HG03378 (cell line): ENCODE data around the gene FLNC.

ENCODE experiments used
- ATAC-seq: cut with Tn5 transposase; IDR thresholded peaks from one replicate; pipeline ENCODE4 v1.9.1; 2021; ENCODE audit warnings: mild to moderate bottlenecking, moderate library complexity; ENCODE audit not compliant: unreplicated experiment

The FLNC gene

DNA sequence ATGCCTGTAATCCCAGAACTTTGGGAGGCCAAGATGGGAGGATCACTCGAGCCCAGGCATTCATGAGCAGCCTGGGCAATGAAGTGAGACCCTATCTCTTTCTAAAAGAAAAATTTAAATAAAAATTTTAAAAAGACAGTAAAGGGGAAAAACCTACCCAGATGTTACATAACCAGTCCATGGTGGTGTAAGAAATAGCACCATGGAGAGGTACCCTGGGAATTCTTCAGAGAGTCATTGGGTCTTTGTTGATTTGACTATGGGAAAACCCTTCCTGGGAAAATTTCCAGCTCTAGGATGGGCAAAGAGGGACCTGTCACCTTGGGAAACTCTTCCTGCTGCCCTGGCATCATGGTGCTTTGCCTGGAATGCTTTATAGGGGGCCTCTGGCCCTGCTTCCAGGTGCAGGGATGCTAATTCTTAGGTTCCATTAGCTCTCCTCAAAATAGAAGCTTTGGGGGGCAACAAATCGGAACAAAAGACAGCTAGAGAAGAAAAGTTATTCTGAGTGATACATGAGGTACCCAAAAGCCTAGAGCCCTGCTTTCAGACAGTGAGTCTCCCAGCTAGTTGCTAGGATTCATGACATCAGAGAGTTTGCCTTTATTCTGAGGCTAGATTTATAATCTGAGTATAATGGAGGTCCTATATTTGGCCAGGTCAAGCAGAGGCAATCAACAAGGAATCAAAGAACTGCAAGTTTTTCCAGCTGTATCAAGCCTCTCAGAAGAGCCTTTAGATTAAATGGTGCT is 28.4 kb upstream of the FLNC start:
- ATAC-seq = no peak

DNA sequence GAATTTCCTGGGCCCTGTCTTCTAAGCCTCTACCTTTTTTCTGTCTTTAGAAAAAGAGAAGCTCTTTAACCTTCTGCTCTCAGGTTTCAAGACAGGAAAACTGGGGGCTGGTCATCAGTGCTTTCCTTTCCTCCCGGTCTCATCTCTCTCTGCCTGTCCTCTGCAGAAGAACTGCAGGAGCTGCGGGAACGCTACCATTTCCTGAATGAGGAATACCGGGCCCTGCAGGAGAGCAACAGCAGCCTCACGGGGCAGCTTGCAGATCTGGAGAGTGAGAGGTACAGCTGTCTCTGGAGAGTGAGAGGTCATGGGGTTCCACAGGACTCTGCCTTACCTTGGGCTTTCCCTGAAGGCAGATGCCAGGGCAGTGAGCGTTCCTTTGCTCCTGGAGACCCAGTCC is 25.7 kb upstream of the FLNC start:
- no peak for ATAC-seq

DNA sequence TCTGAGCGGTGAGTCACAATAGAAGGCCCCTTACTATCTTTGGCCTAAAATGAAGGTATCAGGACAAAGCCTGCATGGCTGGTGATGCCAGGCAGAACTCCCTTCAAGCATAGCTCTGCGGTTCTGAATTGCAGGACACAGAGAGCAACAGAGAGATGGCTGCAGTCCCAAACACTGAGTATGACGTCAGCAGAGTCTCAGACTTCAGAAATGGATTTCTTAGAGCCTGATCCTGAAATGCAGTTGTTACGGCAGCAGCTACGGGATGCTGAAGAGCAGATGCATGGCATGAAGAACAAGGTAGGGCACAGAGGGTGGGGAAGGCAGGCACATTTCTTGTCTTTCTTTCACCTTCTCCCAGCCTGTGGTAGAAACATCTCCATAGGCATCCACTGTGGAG is 25.0 kb upstream of the FLNC start:
- ATAC-seq = no peak

DNA sequence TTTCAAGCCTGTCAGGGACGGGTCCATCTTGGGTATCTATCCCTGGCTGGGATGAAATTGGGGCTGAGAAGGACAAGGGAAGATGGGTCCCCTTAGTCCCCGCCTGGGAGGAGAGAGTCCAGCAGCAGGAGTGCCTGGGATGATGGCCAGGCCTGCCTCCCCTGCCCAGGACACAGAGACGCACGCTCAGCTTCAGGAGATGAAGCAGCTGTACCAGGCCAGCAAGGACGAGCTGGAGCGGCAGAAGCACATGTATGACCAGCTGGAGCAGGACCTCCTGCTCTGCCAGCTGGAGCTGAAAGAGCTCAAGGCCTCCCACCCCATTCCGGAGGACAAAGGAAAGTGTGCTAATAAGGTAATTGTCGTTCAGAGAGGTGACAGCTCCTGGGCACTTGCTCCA is 23.0 kb upstream of the FLNC start:
- no peak for ATAC-seq

DNA sequence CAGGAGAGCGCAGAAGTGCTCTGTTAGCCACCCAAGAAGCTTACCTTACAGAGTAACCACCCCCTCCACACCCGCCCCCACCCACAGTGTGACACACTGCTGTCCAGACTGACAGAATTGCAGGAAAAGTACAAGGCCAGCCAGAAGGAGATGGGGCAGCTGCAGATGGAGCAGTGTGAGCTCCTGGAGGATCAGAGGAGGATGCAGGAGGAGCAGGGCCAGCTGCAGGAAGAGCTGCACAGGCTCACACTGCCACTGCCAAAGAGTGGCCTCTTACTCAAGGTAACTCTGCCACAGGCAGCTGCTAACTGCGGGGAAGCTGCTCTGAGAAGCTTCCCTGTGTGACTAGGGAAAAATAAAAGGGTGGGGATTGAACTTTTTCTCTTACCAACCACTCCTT is 20.8 kb upstream of the FLNC start:
- ATAC-seq = no peak

DNA sequence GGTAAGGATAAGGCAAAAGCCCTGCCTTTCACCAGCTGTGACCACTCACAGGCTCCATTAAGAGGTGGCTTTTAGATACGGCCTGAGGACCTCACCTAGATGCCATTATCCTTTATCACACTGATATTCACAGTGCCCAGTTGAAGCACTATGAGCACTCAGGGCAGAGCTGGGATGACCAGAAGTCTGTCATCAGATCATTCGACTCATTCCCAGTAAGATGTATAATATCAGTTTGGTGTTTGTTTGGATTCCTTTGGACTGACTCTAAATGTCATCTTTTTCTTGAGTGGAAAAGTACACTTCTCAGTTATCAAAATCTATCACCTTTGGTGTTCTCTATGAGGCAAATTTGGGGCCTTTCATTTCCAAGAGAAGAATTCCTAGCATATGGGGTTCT is 19.7 kb upstream of the FLNC start:
- ATAC-seq = no peak

DNA sequence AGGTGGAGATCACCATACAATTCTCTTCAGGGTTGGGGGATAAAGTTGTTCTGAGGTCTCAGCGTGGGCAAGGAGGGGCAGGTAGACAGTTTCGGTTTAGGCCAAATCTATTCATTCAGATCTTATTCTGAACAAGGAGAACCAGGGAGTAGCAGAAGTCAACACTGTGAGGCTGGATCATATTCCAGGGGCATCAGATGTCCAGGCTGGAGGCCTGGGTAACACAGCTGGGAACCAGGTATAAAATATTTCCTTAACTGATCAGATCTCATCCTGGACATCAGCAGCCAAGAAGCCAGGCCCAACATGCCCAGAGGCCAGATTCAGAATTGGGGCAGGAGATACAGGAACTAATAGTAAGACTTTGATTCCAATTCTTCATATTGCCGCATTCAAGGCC is 19.2 kb upstream of the FLNC start:
- ATAC-seq = no peak

DNA sequence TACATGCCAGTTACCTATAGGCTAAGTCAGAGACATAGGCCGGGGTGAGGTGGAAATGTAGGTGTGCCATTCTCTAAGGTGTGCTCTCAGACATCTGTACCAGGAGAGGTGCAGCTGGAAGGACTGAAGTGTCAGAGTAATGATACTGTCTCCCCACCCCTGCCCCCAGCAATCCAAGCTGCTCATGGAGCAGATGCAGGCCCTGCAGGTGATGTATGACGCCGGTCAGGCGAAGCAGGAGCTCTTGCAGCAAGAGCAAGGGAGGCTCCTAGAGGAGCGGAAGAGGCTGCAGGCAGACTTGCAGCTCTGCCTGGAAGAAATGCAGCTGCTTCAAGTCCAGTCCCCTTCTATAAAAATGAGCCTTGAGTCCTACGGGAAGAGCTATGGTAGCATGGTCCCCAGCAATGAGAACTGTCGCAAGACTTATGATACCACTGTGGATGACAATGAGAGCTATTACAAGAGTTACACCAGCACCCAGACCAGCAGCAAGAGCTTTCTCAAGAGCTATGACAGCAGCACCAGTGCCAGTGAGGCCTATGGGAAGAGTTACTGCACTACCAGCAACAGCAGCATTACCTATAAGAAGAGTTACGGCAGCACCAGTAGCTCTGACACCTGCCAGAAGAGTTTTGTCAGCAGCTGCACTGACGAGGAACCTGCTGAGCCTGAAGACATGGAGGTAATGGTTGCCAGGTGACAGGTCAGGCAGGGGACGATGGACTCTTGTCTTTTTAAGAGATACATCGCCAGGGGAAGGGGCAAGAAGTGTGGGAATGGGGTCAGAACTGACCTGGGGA is 18.4 kb upstream of the FLNC start:
- ATAC-seq = no peak

DNA sequence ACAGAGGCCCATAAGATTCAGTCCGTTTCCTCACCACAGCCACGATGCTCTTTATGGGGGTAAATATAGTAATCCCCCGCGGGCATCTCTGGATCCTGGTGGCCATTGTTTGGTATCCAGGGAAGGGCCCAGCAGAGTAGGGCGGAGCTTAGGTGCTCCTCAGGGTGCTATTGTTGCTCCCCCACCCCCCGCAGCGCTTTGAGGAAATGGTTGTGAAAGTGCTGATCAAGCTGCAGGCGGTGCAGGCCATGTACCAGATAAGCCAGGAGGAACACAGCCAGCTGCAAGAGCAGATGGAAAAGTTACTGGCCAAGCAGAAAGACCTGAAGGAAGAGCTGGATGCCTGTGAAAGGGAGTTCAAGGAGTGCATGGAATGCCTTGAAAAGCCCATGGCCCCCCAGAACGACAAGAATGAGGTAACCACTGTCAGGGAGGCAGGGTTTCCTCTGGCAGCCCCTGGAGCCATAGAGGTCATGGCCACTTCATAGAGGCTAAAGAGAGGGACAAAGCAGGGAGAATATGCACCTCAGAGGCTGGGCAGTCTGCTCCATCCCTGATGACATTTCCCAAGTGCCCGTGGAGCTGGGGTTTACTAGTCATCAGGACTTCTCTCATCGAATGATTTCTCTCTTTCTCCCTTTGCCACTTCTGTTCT is 17.6 kb upstream of the FLNC start:
- ATAC-seq = no peak

DNA sequence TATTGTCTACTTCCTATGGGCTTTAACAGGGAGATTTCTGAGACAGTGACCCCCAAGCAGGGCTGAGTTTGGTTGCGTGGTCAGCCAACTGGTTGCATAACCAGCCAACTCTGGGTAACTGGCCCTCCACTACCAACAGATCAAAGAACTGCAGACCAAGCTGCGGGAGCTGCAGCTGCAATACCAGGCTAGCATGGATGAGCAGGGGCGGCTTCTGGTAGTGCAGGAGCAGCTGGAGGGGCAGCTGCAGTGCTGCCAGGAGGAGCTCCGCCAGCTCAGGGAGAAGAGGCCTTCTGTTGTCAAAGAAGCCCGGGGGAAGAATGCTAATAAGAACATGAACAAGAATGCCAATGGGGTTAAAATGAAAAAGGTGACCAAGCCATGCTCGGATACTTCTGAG is 15.7 kb upstream of the FLNC start:
- no peak for ATAC-seq

DNA sequence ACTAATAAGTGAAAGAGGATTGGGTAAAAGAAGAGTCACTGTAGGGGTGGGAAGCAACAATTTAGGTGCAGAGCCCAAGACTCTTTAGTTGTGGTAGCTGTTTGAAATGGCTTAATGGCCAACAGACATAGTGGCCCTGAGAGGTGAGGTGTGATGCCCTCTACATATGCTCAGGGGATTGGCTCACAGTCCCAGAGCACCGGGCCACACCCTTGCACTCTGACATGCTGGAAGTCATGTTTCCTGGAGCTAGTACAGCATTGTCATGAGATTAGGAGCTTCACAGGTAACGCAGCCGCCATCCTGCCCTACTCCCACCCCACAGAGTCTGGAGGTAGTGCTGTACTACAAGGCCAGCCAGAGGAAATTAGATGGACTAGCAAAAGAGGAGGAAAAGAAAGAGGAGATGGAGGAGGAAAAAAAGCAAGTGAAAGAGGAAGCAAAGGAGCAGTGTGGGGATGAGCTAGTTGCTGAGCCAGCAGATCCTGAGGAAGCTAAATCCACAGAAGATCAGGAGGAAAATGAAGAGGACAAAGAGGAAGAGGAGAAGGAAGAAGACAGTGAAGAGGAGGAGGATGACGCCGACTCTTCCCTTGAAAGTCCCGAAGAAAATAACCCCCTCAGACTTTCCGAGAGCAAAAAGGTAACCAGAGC is 14.8 kb upstream of the FLNC start:
- no peak for ATAC-seq

DNA sequence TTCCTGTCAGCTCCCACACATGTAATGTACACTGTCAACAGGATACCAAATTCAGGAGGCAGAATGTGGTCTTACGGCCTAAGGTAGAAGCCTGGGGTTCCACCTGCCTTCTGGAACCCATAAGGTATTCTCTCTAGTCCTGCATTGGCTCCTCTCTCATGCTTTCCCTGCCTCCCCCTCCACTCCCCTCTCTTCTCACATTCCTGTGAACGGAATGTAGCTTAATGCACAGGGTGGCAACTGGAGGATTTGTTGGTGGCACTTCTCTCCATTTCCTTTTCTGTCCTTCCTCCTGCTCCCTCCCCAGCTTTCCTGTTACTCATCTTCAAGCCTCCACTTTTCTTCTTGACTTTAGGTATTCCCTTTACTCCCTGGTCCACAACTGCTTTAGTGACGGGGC is 11.5 kb upstream of the FLNC start:
- no peak for ATAC-seq

DNA sequence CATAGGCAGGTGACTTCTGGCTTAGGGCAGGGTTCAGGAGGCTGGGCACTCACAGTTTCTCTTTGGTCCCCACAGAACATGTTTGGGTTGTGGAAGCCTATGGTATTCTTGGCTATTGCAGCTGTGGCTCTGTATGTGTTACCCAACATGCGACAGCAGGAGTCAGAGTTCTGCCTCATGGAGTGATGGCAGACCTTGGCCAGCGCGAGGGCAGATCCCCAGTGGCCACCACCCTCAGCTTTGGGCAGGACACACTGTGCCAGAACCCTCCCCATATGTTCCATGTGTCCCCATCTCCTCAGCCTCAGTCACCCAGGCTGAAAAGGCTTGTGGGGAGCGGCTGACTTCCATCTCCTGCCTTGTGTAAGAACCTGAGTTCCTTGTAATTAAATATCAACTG is 8.5 kb upstream of the FLNC start:
- ATAC-seq = no peak

DNA sequence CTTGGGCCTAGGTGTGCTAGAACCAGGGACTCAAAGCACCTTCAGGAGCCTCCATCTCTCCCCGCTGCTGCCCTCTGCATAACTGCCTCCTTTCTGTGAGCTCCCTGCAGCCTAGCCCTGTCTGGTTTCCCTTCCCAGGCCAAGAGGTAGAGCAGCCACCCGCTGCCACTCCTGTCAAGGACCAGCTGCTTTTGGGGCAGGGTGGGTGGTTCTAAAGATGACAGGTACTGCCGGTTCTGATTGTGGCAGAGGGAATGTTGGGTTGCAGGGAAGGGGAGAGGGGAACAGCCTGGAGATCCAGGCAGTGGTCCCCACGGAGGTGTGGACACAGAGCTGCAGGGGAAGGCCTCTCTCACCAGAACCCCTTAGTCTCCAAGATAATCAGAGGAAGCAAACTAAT is 3.7 kb upstream of the FLNC start:
- ATAC-seq = no peak

DNA sequence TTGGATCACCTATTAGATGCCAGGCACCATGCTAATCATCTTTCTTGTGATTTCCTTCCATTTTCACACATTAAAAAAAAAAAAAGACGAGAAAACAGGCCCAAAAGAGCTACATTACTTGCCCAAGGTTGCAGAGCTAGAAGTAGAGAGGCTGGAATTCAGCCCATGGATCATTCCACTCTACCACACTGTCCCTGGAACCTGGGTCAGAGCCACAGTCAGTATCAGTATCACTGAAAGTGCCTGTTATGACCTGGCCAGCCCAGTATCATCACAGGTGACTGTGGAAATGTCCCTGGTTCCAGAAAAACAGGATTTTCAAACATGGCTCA is 3.3 kb upstream of the FLNC start:
- no peak for ATAC-seq

DNA sequence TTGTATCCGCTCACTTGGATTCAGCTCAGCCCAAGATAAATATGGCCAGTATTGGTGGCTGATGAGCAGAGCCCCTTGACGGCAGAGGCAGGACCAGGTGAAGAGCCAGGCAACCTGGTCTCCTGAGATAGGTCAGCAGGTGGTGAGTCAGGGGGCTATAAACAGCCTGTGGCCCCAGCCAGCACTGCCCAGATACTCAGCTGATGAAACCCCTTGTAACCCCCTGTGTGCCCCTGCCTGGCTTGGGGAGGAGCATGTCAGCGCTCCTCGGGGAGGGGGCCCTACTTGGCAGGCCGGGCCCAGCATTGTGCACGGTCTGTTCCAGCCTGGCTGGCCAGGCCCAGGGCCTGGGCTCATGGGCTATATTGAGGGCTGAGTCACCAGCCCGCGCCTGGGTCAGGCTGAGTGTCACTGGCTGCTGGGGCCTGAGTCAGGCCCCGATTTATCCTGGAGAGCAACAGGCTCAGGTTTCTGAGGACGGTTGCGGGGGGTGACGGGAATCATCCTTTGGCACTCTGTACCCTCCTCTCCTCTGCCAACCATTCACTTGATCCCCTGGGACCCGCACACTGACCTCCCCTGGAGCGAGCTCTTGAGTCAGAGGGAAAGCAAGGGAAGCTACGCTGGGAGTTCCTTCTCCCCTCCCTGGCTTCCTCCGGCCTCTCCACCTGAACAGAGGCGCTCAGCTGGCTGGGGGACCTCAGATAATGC is 2.8 kb upstream of the FLNC start:
- ATAC-seq = no peak

DNA sequence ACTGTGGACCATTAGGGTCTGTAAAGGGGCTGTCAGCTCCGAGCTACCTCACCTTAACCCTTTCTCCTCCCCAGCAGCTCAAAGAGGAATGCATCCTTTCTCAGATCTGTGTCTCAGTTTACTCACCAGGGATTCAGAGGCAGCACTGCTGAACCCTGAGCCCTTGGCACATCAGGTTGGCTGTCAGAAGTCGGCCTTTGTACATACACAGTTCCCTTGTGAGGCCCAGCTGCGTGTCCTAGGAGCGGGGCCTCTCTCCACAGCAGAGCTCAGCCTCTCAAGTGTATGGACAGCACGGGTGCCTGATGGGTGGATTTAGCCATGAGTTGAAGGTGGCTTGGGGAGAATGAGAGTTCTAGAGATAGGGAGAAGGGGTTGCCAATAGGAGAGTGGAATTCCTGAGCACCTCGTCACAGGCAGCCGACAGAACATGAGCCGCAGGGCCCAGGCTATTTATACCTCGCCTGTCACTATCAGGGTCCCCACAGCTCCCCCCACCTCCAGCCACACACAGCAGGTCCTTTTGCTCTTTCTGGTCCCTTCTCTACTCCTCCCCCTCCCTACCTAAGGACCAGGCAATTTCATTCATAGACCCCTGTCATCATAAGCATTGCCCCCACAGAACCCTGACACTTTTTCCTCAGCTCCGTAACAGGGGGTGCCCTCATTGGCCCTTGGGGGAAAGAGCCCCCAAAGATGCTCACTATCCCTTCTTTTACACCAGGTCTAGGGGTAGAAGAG is 2.1 kb upstream of the FLNC start:
- ATAC-seq = no peak

DNA sequence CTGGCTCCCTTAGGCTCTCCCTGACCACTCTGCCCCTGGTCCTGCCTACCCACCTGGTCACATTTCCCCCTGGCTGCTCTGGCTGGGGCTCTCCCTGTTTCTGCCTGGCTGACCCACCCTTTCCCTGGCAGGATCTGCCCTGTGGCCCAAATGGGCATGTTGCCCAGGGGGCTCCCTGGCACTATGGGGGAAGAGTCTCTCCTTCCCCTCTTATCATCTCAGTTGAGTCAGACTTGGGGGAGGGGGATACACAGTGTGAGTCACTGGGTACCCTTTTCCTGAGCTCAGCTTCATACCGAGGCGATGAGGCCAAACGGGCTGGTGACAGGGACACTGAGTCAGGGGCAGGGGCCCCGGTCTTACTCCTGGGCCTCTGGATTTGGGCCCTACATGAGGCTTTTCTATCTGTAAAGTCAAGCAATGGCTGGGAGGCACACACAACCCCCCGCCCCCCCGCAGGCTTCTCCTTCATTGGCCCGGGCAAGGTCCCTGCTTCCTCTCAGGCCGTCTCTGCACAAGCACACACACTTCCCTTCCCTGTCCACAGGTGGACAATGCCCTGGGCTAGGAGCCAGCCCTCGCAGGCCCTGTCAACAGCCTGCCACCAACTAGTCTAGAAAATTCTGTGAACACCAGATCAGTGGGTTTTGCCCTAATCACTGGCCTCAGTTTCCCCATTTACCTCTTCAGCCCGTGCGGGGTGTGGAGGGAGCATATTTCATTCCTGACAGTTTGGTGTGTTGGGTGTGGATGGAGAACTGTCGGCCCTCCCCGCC is 627 bp upstream of the FLNC start:
- ATAC-seq = no peak

DNA sequence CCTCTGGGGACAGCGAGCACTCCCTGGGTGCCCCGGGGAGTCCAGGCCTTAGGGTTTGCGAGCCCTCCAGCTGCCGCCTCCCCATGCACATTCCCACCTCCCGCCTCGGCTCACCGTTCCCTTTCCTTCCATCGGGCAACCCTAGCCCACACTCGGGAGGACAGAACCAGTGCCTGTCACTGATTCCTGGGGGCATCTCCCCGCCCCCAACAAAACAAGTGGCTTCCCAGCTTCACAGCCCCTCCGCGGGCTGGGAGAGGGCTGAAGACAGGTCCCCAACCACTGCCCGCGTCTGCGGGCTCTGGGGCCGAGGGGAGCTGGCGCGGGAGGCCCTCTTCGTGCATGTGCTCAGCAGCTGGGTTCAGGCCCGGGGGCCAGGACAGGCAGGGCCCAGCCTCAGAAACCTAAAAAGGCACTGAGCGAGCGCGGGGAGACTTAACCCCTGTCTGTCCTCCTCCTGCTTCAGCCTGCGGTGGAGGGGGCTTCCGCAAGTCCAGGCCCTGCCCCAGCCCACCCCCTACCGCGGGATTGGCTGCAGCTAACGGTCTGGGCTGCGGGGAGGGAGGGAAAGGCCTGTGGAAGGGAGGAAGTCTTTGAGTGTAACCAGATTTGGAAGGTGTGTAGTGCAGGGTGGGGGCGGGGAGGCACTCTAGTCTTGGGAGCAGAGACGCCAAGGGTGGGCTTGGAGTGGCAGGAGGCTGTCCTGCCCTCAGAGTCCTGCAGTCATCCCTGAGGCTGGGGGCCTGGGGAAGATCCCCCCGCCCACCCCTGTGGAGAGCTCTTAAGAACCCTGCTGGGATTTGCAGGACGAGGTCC is 1.2 kb downstream of the FLNC start:
- ATAC-seq = no peak
